DLD1 (cell line): ENCODE measurements around the gene SMYD3.

Experiments used
- in situ Hi-C: cut with HindIII; loops from 2 replicates; pipeline ENCODE4 v1.10.0; 2017; ENCODE audit warnings: low sequenced_read_pairs

SMYD3 gene

GRCh38 chr1:245888809-245889208 lies 618.3 kb downstream of the SMYD3 start:
- in situ Hi-C loops = no loop called here

GRCh38 chr1:245887829-245888228 lies 619.2 kb downstream of the SMYD3 start:
- in situ Hi-C loops = no loop called here

GRCh38 chr1:245881767-245882391 lies 625.2 kb downstream of the SMYD3 start:
- in situ Hi-C loops = no loop called here

DNA sequence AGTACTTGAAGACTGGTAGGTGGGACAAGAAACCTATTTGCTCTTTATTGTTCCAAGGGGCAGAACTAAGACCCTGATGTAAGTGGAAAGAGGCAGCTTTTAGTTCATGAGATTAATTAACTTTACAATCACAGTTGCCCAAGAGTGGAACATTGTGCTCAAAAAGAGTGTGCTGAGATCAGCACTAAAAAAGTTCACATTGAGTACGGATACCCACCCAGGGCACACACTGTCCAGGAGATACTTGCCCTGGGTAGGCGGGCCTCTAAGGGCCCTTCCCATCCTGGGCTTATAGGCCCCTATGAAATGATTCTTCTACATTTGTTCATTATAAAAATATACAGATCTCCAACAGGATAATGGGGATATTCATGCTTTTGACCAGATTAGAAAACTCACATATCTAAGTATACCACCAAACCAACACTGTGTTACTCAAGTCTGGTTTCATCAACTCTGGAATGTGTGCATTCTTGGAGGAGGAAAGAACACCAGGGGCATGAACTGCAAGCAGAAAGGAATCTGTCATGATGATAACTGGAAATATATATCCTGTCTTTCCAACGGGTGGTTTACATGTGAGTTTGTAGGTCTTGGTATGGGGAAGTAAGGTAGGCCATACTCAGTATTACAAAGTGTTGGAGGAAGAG lies 626.2 kb downstream of the SMYD3 start:
- in situ Hi-C loops = no loop called here

GRCh38 chr1:245879091-245879490 lies 628.0 kb downstream of the SMYD3 start:
- in situ Hi-C loops = no loop called here

DNA sequence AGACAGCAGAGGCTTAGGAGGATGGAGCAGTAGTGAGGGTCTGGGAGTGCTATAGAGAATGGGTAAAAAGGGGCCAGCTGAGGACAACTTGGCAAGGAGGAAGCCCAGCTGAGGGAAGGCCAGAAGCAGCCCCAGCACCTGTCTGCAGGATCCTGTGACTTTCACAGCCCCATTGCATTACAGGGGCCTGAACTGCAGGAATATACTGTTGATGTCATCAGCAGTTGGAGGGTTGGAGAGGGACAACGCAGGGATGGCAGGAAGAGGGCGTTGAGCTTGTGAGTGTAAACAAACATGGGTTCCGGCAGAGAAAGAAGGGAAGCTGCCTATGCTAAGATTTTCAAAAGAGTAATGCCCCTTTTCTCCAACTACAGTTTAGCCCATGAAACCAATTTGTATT lies 628.5 kb downstream of the SMYD3 start:
- in situ Hi-C loops = no loop called here

DNA sequence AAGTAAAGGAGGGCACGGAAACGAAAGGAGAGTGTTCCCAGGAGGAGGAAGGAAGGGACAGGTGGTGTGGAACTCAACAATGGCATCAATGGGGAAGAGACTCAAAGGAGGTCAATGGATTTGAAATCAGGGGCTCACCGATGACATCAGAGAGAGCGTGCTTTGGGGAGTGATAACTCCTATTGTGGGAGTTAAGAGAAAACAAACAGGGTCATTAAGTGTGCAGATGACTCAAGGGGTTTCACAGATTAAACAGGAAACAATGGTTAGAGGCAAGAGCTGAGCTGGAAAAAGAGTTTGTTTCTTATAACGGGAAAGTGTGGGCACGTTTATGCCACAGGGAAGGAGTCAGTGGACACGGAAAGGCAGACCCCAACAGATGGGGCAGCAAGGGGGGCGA lies 629.1 kb downstream of the SMYD3 start:
- in situ Hi-C loops = no loop called here

- in situ Hi-C loops = no loop called here
Measured at GRCh38 chr1:245876586-245876985, 630.5 kb downstream of the SMYD3 start.

GRCh38 chr1:245875581-245876261 lies 631.4 kb downstream of the SMYD3 start:
- in situ Hi-C loops = no loop called here

GRCh38 chr1:245874942-245875580 lies 632.0 kb downstream of the SMYD3 start:
- in situ Hi-C loops = no loop called here

- in situ Hi-C loops = no loop called here
Measured at GRCh38 chr1:245873883-245874671, 633.0 kb downstream of the SMYD3 start.

DNA sequence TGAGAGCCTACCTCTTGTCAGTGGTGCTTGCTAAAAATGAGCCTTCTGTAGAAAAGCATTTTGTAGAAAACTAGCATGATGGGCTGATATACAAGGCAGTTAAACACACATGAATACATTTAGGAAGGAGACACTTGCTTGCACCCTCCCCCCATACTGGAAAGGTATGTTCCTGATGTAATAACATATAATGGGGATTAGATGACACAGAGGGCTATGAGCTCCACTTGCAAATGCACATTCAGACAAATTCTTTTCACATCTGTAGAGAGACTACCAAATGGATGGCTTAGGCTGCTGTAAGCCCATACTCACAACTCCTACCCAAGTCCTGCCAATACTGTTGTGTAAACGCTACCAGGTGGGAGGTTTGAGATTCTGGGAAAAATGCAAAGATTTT lies 634.0 kb downstream of the SMYD3 start:
- in situ Hi-C loops = no loop called here

DNA sequence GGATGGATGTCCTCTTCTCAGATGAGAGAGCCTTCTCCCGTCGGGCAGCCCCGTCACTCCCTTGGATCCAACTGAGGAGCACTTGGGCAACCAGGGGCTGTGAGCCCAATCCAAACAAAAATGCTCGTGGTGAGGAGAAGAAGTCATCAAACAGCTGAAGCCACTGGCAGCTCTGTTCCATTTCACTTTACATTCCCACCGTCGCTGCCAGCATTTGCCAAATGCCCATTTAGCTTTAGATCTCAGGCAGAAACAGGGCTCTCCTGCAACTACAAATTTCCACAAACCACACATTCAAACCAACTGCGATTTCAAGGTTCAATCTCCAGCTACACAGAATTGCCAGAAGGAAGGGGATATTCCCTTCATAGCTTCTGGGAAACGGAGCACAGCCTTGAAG lies 634.6 kb downstream of the SMYD3 start:
- in situ Hi-C loops = no loop called here

GRCh38 chr1:245871915-245872314 lies 635.2 kb downstream of the SMYD3 start:
- in situ Hi-C loops = no loop called here

DNA sequence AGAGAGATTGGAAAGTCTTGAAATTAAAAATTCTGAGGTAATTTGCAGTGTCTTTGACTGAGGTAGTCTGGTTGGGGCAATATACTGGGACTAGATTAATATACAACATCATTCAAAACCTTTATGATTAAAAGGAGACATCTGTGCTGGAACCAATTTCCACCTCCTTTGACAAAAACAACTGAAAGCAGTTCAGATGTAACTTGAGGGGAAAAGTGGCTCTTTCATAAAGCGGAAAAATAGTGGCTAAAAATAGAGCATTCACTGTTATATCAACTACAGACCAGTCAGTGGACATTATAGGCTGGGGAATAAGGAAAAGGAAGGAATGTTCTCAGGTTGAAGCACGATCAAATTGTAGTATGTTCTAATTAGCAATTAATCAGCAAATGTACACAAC lies 635.9 kb downstream of the SMYD3 start:
- in situ Hi-C loops = no loop called here

DNA sequence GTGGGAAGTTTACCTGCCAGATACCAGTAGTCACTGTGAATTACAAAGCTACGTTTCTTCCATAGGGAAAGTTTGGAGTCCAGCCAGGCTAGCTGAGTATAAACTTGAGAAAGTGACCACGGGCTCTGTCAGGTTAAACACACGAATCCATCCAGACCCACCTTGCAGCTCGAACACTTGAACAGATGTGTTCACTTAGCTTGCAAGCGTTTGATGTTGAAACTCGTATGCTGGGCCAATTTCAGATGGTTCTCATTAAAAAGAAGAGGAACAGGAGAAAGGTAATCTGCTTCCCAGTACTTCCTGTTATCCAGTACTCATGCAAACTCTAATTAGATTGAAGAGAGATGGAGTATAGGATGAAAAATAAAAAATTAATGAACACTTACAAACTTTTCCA lies 636.4 kb downstream of the SMYD3 start:
- in situ Hi-C loops = no loop called here

DNA sequence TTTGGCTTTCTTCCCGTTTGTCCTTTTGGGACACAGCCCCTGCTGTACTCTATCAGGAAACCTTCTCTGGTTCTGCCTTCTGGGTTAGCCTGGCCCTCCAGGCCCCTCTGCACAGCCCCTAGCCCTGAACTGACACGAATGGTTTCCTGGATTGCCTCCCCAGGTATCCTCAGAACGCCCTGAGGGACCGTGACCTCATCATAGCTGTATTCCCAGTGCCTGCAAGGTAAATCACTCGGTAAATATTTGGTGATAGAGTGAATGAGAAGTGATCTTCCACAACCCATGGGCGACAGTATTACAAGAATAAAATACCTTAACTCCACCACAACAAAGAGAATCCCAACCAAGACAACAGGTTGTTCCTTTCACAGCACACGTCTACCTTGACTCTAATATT lies 637.2 kb downstream of the SMYD3 start:
- in situ Hi-C loops = no loop called here

DNA sequence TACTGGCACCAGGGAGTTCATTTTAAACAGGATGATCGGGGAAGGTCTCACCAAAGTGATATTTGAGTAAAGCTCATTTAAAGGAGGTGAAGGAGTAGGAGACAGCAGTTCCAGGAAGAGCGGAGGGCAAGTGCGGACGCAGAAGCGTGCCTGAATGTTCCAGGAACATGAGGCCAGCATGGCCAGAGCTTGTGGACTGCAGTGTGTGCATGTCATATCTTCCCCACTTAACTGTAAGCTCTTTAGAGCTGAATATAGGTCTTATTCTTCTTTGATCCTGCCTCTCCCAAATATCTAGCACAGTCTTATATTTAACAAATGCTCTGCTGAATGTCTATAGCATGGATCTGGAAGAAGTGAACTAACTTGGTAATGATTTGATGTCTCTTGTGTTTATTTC lies 639.3 kb downstream of the SMYD3 start:
- in situ Hi-C loops = no loop called here

DNA sequence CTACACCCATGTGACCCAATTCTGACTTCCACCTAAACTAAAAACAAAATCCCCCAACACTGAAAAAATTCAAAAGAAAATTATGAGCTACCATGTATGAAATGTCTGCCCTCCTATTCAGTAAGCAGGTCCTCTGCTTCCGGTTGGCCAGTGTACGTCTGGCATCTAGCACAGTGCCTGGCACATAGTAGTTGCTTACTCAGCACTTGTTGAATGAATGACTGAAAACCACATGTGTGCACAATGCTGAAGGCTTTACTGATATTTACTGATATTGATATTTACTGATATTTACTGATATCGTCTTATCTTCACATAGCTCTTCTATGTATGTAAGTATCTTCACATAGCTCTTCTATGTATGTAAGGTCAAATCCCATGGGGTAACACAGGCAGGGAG lies 642.2 kb downstream of the SMYD3 start:
- in situ Hi-C loops = no loop called here

DNA sequence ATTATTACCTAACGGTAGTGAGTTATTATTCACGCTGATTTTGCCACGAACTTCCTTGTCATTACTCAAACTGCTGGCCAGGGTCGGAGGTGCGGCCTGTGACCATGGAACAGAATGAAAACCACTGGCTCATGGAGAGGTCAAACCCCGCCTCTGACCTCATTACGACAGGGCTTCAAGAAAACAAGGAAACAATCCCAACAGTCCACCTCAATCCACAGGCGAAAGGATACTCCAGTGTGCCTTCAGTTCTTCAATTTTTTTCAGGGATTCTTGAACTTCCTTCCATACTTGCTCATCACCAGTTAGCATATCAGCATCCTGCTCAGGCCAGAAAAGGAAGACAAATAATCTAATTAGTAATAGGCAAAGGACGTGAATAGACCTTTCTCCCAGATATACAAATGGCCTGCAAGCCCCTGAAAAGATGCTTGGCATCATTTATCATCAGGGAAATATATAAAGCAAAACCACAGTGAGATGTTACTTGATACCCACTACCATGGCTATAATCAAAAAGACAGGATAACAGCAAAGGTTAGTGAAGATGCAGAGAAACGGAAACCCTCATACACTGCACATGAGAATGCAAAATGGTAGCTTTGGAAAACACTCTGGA lies 643.4 kb downstream of the SMYD3 start:
- in situ Hi-C loops = no loop called here
